BLaER1 (cell line): ENCODE measurements around the gene FBLIM1.

Experiments used
- H3K27ac ChIP-seq: shearing (Covaris generic); formaldehyde crosslinking; 2 replicates; pipeline ENCODE4 v1.8.1; 2022
- H3K27me3 ChIP-seq: shearing (Covaris generic); formaldehyde crosslinking; 2 replicates; pipeline ENCODE4 v1.8.1; 2022
- H3K36me3 ChIP-seq: shearing (Covaris generic); formaldehyde crosslinking; 2 replicates; pipeline ENCODE4 v1.8.1; 2022
- H3K4me1 ChIP-seq: shearing (Covaris generic); formaldehyde crosslinking; 2 replicates; pipeline ENCODE4 v1.8.1; 2022
- H3K4me2 ChIP-seq: shearing (Covaris generic); formaldehyde crosslinking; 2 replicates; pipeline ENCODE4 v1.8.1; 2022
- H3K4me3 ChIP-seq: shearing (Covaris generic); formaldehyde crosslinking; 2 replicates; pipeline ENCODE4 v1.8.1; 2022
- H3K9ac ChIP-seq: shearing (Covaris generic); formaldehyde crosslinking; 2 replicates; pipeline ENCODE4 v1.8.1; 2022
- H3K9me3 ChIP-seq: shearing (Covaris generic); formaldehyde crosslinking; 2 replicates; pipeline ENCODE4 v1.8.1; 2022
- H4K20me1 ChIP-seq: shearing (Covaris generic); formaldehyde crosslinking; 2 replicates; pipeline ENCODE4 v1.8.1; 2022
- Cebpa-rat ChIP-seq: shearing (Covaris generic); IDR thresholded peaks from 2 replicates; pipeline ENCODE4 v1.8.1; 2022

The FBLIM1 gene

DNA sequence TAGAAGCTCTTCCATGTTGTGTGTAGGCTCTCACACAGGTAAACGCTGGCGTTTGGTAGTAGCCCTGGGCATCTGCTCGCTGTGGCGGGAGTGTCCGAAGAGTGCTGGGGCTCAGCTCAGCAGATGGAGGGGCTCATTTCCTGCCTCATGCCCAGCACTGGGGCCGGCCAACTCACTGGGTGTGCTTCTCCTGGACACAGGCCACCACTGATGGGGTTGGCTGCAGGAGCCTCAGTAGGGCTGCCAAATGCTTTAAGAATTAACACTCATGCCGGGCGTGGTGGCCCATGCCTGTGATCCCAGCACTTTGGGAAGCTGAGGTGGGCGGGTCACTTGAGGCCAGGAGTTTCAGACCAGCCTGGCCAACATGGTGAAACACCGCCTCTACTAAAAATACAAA, 28.0 kb downstream of the FBLIM1 start:
- H3K36me3 ChIP-seq: no peaks in the 10 kb centered on the region
- no peaks in the 10 kb centered on the region for H3K27me3 ChIP-seq
- no peaks in the 10 kb centered on the region for H3K9me3 ChIP-seq
- peaks cover 8% of the 10 kb centered on the region; the same call in 1 of the 2 replicates for H3K4me1 ChIP-seq
- no peaks in the 10 kb centered on the region for H4K20me1 ChIP-seq
- no peak overlapping the region for H3K27ac ChIP-seq
- TF ChIP-seq Cebpa-rat: no peak
- no peak overlapping the region for H3K4me2 ChIP-seq
- no peak overlapping the region for H3K4me3 ChIP-seq
- no peak overlapping the region for H3K9ac ChIP-seq

DNA sequence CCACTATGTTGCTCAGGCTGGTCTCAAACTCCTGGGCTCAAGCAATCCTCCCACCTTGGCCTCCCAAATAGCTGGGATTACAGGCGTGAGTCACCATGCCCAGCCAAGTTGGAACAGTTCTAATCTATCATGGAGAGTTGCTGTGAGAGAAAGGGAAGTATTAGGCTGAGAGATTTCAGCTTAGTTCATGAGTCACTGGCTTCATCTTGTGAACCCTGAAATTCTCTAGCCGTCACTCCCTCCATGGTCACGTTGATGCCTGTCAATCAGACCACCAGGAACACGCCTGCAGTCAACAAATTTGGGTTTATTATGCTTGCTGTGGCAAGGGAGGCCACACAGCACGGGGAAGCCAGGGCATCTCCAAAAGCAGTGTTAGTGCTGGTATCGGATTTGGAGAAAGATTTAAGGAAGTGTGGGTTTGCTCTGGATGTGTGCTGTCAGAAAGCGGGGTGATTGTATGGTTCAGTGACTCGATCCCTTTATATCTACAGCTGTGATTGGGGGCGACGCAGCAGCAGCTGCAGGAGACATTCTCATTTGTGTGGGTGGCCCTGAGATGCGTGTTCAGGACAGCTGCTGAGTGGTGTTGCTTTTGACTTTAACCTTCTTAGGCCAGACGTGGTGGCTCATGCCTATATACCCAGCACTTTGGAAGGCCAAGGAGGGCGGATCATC, 30.2 kb downstream of the FBLIM1 start:
- no peak for TF ChIP-seq Cebpa-rat
- Histone ChIP-seq H3K4me2 (peak overlapping the region; percentile 14; the same call in 1 of the 2 replicates), H3K4me1 (peaks cover 8% of the 10 kb centered on the region; the same call in 1 of the 2 replicates), H3K27ac (no peak overlapping the region), H4K20me1 (no peaks in the 10 kb centered on the region), H3K9me3 (no peaks in the 10 kb centered on the region), H3K9ac (no peak overlapping the region), H3K27me3 (no peaks in the 10 kb centered on the region), H3K4me3 (no peak overlapping the region), H3K36me3 (no peaks in the 10 kb centered on the region)

DNA sequence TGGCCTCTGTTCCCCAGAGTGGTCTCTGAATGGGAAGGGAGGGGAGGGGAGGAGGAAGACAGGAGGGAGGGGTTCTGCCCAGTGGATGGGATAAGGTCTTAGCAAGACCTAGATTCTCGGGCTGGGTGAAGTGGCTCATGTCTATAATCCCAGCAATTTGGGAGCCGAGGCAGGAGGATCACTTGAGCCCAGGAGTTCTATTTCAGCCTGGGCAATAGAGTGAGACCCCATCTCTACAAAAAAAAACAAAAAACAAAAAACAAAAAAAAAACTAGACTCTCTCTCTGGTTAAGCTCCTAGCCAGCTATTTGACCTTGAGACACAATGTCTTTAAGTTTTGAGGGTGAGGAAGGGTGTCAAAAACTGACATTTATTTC, 37.5 kb downstream of the FBLIM1 start:
- Histone ChIP-seq H3K4me3 (no peak overlapping the region), H3K27ac (no peak overlapping the region), H3K27me3 (no peaks in the 10 kb centered on the region), H3K4me1 (peaks cover 22% of the 10 kb centered on the region), H3K36me3 (no peaks in the 10 kb centered on the region), H3K4me2 (no peak overlapping the region), H3K9me3 (no peaks in the 10 kb centered on the region), H4K20me1 (no peaks in the 10 kb centered on the region), H3K9ac (no peak overlapping the region)
- TF ChIP-seq Cebpa-rat: no peak

DNA sequence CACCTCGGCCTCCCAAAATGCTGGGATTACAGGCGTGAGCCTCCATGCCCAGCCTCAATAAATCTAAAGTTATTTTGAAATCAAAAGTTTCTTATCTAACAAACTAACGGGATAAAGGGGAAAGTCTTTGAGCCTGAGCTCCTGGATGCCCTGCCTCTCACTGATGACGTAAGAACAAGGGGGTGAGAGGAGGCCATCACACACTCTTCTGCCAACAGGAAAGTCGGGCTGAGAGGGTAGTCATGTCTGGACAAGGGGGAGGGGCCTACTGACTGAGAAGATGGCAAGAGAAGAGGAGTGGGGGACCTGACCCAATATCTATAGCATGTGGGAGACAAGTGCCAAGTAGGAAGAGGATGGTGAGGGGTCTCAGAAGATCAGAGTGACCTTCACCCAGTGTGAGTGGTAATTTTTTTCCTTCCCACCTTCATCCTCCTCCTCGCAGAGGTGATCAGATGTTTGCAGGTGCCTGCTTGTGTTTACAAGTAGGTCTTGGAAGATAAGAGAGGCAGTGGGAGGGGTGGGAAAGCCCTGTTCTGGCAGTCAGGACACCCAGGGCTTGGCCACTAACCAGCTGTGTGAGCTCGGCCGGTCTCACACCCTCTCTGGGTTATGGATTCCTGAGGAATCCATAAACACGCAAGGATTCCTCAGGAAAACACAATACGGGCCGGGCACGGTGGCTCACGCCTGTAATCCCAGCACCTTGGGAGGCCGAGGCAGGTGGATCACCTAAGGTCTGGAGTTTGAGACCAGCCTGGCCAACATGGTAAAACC, 39.2 kb downstream of the FBLIM1 start:
- no peak overlapping the region for H3K4me3 ChIP-seq
- H3K27me3 ChIP-seq: no peaks in the 10 kb centered on the region
- no peaks in the 10 kb centered on the region for H3K36me3 ChIP-seq
- no peak overlapping the region for H3K27ac ChIP-seq
- H3K9ac ChIP-seq: no peak overlapping the region
- TF ChIP-seq Cebpa-rat: no peak
- no peak overlapping the region for H3K4me2 ChIP-seq
- H4K20me1 ChIP-seq: no peaks in the 10 kb centered on the region
- peaks cover 29% of the 10 kb centered on the region for H3K4me1 ChIP-seq
- H3K9me3 ChIP-seq: no peaks in the 10 kb centered on the region

GRCh38 chr1:15799004-15799867, 40.6 kb downstream of the FBLIM1 start:
- TF ChIP-seq Cebpa-rat: no peak
- no peak overlapping the region for H3K27ac ChIP-seq
- H3K9me3 ChIP-seq: no peaks in the 10 kb centered on the region
- H3K4me1 ChIP-seq: peaks cover 32% of the 10 kb centered on the region
- no peak overlapping the region for H3K9ac ChIP-seq
- no peak overlapping the region for H3K4me3 ChIP-seq
- H3K4me2 ChIP-seq: peak overlapping the region; percentile 66; the same call in 1 of the 2 replicates
- H3K27me3 ChIP-seq: no peaks in the 10 kb centered on the region
- H4K20me1 ChIP-seq: no peaks in the 10 kb centered on the region
- H3K36me3 ChIP-seq: no peaks in the 10 kb centered on the region

DNA sequence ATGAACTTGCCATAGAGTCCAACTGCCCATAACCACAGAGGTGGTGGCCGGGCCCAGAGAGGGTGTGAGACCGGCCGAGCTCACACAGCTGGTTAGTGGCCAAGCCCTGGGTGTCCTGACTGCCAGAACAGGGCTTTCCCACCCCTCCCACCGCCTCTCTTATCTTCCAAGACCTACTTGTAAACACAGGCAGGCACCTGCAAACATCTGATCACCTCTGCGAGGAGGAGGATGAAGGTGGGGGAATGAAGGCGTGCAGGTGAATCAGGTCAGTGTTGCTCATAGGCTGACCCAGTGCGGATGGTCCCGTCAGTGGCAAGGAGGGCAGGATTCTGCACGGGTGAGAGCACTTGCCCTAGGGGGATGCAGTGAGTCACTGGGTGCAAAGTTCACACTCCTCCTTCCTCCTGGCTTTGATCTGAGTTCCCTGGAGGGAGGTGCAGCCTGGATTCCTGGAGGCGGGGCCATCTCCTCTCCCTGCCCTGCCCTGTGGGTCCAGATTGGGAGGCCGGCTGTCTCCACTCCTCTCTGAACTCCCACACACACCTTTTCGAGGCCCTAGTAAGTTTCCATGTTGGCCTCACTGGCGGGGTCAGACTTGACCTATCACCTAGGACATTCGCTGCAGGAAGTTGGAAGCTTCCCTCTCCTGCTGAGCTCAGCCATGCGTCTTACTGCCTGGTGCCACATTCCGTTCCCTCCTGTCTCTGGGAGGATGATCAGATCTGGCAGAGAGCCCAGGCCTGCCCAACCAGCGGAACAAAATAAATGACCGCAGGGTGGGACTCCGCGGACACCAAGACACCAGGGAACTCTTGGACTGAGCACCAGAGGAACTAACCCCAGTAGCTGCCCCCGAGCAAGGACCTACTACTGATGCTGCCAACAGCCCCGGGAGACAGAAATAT, 41.6 kb downstream of the FBLIM1 start:
- no peak for TF ChIP-seq Cebpa-rat
- Histone ChIP-seq H3K36me3 (no peaks in the 10 kb centered on the region), H3K4me1 (peaks cover 32% of the 10 kb centered on the region)

GRCh38 chr1:15802234-15802965, 43.8 kb downstream of the FBLIM1 start:
- Histone ChIP-seq H3K27me3 (no peaks in the 10 kb centered on the region), H3K27ac (no peak overlapping the region), H4K20me1 (no peaks in the 10 kb centered on the region), H3K9me3 (no peaks in the 10 kb centered on the region), H3K36me3 (no peaks in the 10 kb centered on the region), H3K9ac (no peak overlapping the region), H3K4me2 (peak overlapping the region; percentile 20; the same call in 1 of the 2 replicates), H3K4me3 (no peak overlapping the region), H3K4me1 (peaks cover 32% of the 10 kb centered on the region)
- no peak for TF ChIP-seq Cebpa-rat

More for the DNA sequence above, 41.6 kb downstream of the FBLIM1 start:
- H3K9ac ChIP-seq: no peak overlapping the region
- H3K27me3 ChIP-seq: no peaks in the 10 kb centered on the region
- no peaks in the 10 kb centered on the region for H3K9me3 ChIP-seq
- H3K4me3 ChIP-seq: no peak overlapping the region
- no peaks in the 10 kb centered on the region for H4K20me1 ChIP-seq
- H3K27ac ChIP-seq: no peak overlapping the region
- H3K4me2 ChIP-seq: peak overlapping the region; percentile 66

GRCh38 chr1:15803380-15803779, 44.8 kb downstream of the FBLIM1 start:
- no peak for TF ChIP-seq Cebpa-rat
- no peak overlapping the region for H3K4me3 ChIP-seq
- no peaks in the 10 kb centered on the region for H3K27me3 ChIP-seq
- no peaks in the 10 kb centered on the region for H3K9me3 ChIP-seq
- H3K27ac ChIP-seq: no peak overlapping the region
- H3K9ac ChIP-seq: no peak overlapping the region
- H3K4me2 ChIP-seq: no peak overlapping the region
- H4K20me1 ChIP-seq: no peaks in the 10 kb centered on the region
- peaks cover 32% of the 10 kb centered on the region for H3K4me1 ChIP-seq
- no peaks in the 10 kb centered on the region for H3K36me3 ChIP-seq

DNA sequence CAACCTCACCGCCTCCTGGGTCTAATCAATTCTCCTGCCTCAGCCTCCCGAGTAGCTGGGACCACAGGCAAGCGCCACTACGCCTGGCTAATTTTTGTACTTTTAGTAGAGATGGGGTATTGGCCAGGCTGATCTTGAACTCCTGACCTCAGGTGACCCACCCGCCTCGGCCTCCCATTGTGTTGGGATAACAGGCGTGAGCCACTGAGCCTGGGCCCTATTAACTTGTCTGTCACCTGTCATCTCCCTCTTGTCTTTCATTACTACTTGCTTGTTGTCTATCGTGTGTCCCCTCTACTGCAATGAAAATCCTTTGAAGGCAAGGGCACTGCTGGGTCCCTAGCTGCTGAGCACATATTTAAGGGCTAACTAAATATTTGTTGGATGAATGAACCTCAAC, 45.5 kb downstream of the FBLIM1 start:
- no peak overlapping the region for H3K4me3 ChIP-seq
- peaks cover 29% of the 10 kb centered on the region for H3K4me1 ChIP-seq
- H3K9me3 ChIP-seq: no peaks in the 10 kb centered on the region
- no peak for TF ChIP-seq Cebpa-rat
- no peaks in the 10 kb centered on the region for H4K20me1 ChIP-seq
- no peaks in the 10 kb centered on the region for H3K27me3 ChIP-seq
- H3K9ac ChIP-seq: no peak overlapping the region
- no peak overlapping the region for H3K4me2 ChIP-seq
- no peak overlapping the region for H3K27ac ChIP-seq
- H3K36me3 ChIP-seq: no peaks in the 10 kb centered on the region
